ENCODE results near the gene SLC8B1. TPM values are rescaled to one million over a fixed set of nuclear protein-coding genes. Genes with fewer than 3 reads are reported as not detected.

The SLC8B1 gene
- total RNA-seq, 1 experiment from 2014 or later, result 13.0 TPM

DNA sequence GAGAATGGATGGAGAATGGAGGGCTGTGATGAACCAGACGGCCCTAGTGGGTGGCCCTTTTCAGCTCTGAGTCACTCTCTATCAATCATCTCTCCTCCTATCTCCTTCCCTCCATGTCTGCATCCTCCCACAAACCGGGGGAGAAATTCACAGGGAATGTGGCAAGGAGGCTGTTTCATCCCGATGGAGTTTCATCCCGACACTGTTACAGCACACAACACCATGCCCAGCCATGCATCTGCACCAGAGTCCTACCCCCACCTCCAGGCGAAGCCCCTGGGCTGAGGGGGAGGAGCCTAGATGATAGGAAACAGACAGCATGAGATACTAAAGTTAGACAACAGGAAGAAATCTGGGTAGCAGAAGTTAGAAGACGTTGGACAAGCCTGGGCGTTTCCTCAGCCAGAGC is 20.8 kb downstream of the SLC8B1 start:
- Histone ChIP-seq H3K4me1 (no peaks in the 10 kb centered on the region), H3K4me3 (ENCODE audit: low read depth, low read length) (no peak overlapping the region), H3K9me3 (no peaks in the 10 kb centered on the region), H3K27me3 (replicated peaks; ENCODE audit: control insufficient read depth, insufficient read depth, low read length) (no peaks in the 10 kb centered on the region), H3K36me3 (ENCODE audit: control insufficient read depth, insufficient read depth, low read length) (peaks cover 3% of the 10 kb centered on the region)
- Mint-ChIP-seq H3K27me3 (ENCODE audit: insufficient read depth, unreplicated experiment) (no peaks in the 10 kb centered on the region), H3K27ac (ENCODE audit: unreplicated experiment) (no peak overlapping the region), H3K36me3 (ENCODE audit: insufficient read depth, unreplicated experiment) (no peaks in the 10 kb centered on the region), H3K4me3 (ENCODE audit: unreplicated experiment) (no peak overlapping the region), H3K9me3 (ENCODE audit: unreplicated experiment) (no peaks in the 10 kb centered on the region), H3K4me1 (ENCODE audit: low read depth, unreplicated experiment) (no peaks in the 10 kb centered on the region)
- ChIA-PET CTCF (interaction anchor here (1.1 kb wide), 1 partner anchor 109 kb away, joined by 4 read pairs; no protein-coding TSS in a partner anchor), POLR2A (no interaction called here)
- no TSS peak for BruUV-seq (replicated peaks)
- TF ChIP-seq, protein P1, sequence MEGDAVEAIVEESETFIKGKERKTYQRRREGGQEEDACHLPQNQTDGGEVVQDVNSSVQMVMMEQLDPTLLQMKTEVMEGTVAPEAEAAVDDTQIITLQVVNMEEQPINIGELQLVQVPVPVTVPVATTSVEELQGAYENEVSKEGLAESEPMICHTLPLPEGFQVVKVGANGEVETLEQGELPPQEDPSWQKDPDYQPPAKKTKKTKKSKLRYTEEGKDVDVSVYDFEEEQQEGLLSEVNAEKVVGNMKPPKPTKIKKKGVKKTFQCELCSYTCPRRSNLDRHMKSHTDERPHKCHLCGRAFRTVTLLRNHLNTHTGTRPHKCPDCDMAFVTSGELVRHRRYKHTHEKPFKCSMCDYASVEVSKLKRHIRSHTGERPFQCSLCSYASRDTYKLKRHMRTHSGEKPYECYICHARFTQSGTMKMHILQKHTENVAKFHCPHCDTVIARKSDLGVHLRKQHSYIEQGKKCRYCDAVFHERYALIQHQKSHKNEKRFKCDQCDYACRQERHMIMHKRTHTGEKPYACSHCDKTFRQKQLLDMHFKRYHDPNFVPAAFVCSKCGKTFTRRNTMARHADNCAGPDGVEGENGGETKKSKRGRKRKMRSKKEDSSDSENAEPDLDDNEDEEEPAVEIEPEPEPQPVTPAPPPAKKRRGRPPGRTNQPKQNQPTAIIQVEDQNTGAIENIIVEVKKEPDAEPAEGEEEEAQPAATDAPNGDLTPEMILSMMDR (IDR thresholded peaks at IDR 0.05; ENCODE audit: insufficient read depth in 1 of 2, low read depth in 1 of 2, low read length in 1 of 2, severe bottlenecking in 1 of 2, unreplicated experiment in 1 of 2), result no peak
- no peak for DNase-seq
- intact Hi-C loops (cut with micrococcal nuclease; ENCODE audit: unreplicated experiment), result no loop called here

DNA sequence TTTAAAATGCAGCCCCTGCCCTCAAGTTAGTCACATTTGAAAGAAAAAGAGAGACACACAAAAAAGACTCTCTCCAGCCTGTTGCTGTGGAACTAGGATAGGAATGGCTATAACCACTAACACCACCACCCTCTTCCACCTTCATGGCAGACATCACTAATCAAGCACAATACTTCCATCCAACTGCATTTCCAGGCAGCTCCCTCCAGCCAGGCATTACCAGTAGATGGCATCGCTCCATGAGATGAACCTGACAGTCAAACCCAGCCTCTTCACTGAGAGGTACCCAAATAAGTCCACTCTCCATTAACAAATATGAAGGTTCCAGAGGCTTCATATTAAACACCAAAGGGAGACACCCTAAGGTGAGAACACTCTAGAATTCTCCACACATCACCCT is 24.4 kb downstream of the SLC8B1 start:
- CTCF ChIA-PET, result no interaction called here
- Histone ChIP-seq H3K4me3 (ENCODE audit: low read depth, low read length) (no peak overlapping the region), H3K4me1 (no peaks in the 10 kb centered on the region), H3K27me3 (replicated peaks; ENCODE audit: control insufficient read depth, insufficient read depth, low read length) (no peaks in the 10 kb centered on the region), H3K9me3 (no peaks in the 10 kb centered on the region), H3K36me3 (ENCODE audit: control insufficient read depth, insufficient read depth, low read length) (no peaks in the 10 kb centered on the region)
- Mint-ChIP-seq H3K27me3 (ENCODE audit: insufficient read depth, unreplicated experiment) (no peaks in the 10 kb centered on the region), H3K36me3 (ENCODE audit: insufficient read depth, unreplicated experiment) (no peaks in the 10 kb centered on the region), H3K27ac (ENCODE audit: unreplicated experiment) (no peak overlapping the region), H3K4me1 (ENCODE audit: low read depth, unreplicated experiment) (no peaks in the 10 kb centered on the region), H3K9me3 (ENCODE audit: unreplicated experiment) (no peaks in the 10 kb centered on the region), H3K4me3 (ENCODE audit: unreplicated experiment) (no peak overlapping the region)
- BruUV-seq (replicated peaks), result no TSS peak
- DNase-seq, result peak in 1 of 2 experiments; percentile 27
- POLR2A ChIA-PET, result no interaction called here
- intact Hi-C loops (cut with micrococcal nuclease; ENCODE audit: unreplicated experiment), result no loop called here
- TF ChIP-seq, protein P1 (IDR thresholded peaks at IDR 0.05; ENCODE audit: insufficient read depth in 1 of 2, low read depth in 1 of 2, low read length in 1 of 2, severe bottlenecking in 1 of 2, unreplicated experiment in 1 of 2), result no peak

DNA sequence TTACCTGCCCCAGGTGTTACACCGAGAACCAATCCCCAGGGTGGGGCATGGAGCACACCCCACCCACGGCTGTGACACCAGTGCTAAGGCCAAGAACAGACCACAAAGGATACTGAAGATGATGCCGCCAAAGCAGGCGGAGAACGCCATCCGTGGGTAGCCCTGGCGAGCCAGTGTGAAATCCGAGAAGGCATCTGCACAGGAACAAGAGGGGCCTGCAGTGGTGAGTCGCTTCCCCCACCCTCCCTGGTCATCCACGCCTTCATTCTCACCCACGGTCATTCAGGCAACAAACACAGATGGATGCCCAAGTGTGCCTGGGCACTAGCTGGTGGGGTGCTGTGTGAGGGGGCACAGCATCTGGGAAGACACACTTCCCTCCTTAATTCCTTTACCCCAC is 28.5 kb downstream of the SLC8B1 start:
- Mint-ChIP-seq H3K4me3 (ENCODE audit: unreplicated experiment) (no peak overlapping the region), H3K27me3 (ENCODE audit: insufficient read depth, unreplicated experiment) (no peaks in the 10 kb centered on the region), H3K36me3 (ENCODE audit: insufficient read depth, unreplicated experiment) (no peaks in the 10 kb centered on the region), H3K27ac (ENCODE audit: unreplicated experiment) (no peak overlapping the region), H3K4me1 (ENCODE audit: low read depth, unreplicated experiment) (no peaks in the 10 kb centered on the region), H3K9me3 (ENCODE audit: unreplicated experiment) (no peaks in the 10 kb centered on the region)
- TF ChIP-seq, protein P1 (IDR thresholded peaks at IDR 0.05; ENCODE audit: insufficient read depth in 1 of 2, low read depth in 1 of 2, low read length in 1 of 2, severe bottlenecking in 1 of 2, unreplicated experiment in 1 of 2), result no peak
- no peaks in the 10 kb centered on the region for H3K4me1 ChIP-seq
- no peaks in the 10 kb centered on the region for H3K9me3 ChIP-seq
- no peak for DNase-seq
- H3K27me3 ChIP-seq (replicated peaks; ENCODE audit: control insufficient read depth, insufficient read depth, low read length), result no peaks in the 10 kb centered on the region
- CTCF ChIA-PET, result interaction anchor here (0.6 kb wide), 1 partner anchor 1150 kb away, joined by 3 read pairs; no protein-coding TSS in a partner anchor
- BruUV-seq (replicated peaks), result no TSS peak
- POLR2A ChIA-PET, result no interaction called here
- H3K36me3 ChIP-seq (ENCODE audit: control insufficient read depth, insufficient read depth, low read length), result no peaks in the 10 kb centered on the region
- intact Hi-C loops (cut with micrococcal nuclease; ENCODE audit: unreplicated experiment), result no loop called here
- H3K4me3 ChIP-seq (ENCODE audit: low read depth, low read length), result no peak overlapping the region
